GM21526 (cell line): Measurements from ENCODE around the gene MOSPD3.
A peak's percentile ranks its signal among the peaks of the same experiment; 100 is the strongest.

Source experiments
- ATAC-seq: cut with Tn5 transposase; IDR thresholded peaks from one replicate; pipeline ENCODE4 v1.9.1; 2021; ENCODE audit warnings: moderate library complexity; ENCODE audit not compliant: unreplicated experiment, low FRiP score

Gene MOSPD3

DNA sequence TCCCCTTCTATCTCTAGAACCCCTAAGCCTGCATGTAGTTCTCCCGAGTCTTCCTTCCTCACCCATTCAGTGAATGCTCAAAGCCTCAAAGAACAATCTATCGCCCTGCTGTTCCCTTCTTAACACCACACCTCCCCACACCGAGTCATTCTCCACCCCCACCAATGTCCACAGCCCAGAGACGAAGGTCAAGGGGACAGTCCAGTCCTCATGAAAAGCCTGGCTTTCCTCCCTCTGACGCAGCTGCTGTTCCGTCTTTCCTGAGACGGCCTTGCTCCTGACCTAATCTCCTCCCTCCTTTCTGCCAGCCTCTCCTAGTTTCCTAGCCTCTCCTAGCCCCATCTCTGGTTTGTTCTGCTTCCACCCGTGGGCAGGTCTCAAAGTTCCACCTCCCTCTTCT is 9.2 kb downstream of the MOSPD3 start:
- no peak for ATAC-seq

- ATAC-seq: no peak
Measured at GRCh38 chr7:100623951-100624824, 11.8 kb downstream of the MOSPD3 start.

DNA sequence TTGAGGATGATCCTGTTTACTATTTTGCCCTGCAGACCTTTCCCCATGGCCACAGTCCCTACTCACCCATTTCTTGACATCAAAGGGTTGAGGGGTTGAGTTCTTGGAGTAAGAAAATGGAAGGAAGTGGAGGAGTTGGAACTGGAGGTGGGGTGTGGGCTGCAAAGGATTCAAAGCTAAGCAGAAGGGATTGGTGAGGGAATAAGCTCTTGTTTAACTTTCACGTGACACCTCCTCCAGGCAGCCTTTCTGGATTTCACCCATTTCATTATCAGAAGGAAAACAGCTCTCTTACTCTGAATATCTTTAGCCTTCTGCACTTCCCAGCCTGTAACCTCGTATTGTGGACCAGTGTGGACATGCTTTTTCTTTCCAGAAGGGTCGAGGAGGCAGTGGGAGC is 13.7 kb downstream of the MOSPD3 start:
- no peak for ATAC-seq

DNA sequence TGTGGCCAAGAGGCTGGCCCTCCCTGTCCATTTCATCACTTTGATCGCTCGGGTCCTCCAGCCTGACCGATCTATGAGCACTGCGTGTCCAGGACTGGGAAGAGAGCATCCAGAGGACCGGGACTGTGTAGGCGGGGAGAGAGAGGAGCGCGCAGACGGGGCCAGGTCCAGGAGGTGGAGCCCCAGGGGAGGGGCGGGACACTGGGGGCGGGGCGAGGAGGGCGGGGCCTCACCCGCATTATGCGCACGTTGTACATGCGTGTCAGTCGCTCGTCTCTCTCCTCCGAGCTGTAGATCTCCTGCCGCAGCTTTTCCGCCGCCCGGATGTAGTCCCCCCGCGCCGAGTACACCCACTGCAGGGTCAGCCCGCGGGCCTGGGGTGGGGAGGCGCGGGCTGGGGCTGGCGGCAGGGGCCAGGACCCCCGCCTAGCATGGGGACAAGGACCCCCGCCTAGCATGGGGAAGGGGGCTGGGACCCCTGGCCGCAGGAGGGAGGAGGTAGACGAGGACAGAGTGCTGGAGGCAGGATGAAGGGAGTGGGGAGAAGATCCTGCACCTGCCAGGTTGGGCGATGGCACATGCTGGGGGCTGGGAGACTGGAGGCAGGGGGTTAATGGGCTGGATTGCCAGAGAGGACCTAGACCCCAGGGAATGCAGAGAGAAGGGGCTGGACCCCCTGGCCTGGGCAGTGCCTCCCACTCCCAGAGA is 14.3 kb downstream of the MOSPD3 start:
- peak; percentile 80 for ATAC-seq

DNA sequence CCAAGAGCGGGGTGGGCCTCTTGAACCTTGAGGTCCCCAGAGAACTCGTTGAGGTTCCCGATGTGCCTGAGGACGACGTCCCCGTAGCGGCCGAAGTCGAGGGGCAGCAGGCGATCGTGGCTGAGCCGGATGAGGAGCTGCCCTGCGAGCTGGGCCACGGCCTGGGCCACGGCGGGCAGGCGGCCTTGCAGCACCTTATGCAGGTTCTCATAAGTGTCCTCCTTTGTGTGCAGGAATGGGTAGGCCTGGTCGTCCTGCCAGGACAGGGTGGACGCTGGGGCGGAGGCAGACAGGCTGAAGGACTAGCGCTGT is 14.9 kb downstream of the MOSPD3 start:
- no peak for ATAC-seq

- ATAC-seq: no peak
Measured at GRCh38 chr7:100629117-100629716, 16.9 kb downstream of the MOSPD3 start.

GRCh38 chr7:100630066-100630465 is 17.7 kb downstream of the MOSPD3 start:
- ATAC-seq: no peak

DNA sequence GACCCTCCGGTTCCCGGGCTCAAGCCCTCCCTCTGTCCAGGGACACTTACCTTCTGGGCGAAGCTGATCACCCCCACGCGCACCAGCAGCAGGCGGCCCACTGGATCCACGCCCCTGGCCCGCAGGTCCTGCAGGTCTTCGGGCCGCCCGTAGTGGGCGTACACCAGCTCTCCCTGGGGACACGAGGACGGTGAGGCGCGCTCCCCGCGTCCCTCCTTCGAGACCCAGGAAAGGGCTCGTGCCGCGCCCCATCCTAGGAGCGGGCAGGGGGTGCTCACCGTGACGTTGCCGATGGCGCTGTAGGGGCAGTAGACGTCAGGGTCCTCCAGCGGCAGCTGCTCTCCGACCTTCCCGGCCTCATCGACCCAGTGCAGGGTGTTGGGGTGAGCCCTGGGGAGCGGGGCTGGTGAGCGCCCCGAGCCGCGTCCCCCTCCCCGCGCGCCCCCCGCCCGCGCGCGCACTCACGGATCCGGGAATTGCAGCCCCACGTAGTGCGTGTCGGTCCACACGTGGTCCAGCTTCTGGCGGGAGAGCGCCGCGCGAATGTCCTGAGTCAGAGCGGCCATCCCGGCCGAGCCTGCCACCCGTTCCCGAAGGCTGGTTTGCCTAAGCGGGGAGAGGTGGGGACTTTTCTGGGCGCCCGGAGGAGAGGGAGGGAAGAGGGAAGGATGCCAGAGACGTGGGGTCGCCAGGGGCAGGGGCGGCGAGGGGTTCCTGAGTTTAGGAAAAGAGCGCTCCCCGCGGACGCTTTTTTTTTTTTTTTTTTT is 20.8 kb downstream of the MOSPD3 start:
- ATAC-seq: no peak

DNA sequence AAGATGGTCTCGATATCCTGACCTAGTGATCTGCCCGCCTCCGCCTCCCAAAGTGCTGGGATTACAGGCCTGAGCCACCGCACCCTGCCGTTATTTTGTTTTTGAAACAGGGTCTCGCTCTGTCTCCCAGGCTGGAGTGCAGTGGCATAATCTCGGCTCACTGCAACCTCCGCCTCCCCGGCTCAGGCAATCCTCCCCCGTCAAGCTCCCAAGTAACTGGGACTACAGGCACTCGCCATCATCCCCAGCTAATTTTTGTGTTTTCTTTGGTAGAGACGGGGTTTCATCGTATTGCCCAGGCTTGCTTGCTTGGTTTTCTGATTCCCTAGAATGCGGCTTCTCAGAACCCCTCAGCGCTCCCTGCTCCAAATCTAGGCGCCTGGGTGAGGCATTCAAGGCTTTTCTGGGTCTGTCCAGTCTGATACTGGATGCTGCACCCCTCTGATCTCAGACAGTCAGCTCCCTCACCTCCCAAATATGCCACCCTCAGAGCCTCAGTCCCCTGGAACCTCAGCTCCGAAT is 27.7 kb downstream of the MOSPD3 start:
- no peak for ATAC-seq

DNA sequence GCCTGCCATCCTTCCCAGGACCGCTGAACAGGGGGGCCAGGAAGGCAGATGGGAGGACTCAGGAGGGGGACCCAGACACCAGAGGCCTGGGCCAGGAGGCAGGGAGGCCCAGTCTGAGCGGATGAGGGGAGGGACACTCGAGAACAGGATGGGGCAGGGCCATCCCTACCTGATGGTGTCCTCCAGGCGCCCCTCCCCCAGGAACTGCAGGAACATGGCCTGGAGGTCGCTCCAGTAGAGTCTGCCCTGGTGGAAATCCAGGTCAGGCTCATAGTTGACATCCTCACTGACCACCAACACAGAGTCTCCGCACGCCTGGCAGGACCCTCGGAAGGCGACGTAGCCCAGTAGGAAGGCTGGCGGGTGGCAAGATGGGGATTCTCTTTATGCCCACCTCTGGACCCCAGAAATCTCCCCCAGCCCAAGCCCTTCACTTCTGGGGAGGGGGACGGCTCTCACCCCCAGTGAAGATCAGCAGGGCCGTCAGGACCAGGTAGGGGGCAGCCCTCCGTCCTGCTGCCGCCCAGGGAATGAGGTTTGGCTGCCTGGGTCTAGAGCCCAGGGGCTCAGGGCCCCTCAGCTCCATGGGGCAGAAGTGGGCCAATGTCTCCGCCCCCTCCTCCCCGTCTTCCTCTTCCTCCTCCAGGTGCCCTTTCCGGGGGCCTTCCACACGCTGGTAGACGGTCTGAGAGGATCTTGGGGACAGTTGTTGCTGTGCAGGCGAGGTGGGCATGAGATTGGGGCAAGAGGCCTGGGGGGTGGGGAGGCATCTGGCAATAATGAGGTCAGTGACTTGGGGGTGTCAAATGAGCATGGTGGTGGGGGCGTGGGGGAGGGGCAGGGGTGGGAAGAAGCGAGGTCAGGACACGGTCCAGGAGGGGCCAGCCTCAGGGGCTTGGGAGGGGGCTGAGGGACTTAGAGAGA is 28.4 kb downstream of the MOSPD3 start:
- no peak for ATAC-seq

- no peak for ATAC-seq
Measured at GRCh38 chr7:100641463-100641859, 29.1 kb downstream of the MOSPD3 start, which contains the start of gene TFR2. TSS of gene TFR2 (minus strand) at chr7:100641552. CDS start at chr7:100641509, 43 bp downstream.

GRCh38 chr7:100641860-100642533 is 29.7 kb downstream of the MOSPD3 start:
- no peak for ATAC-seq

GRCh38 chr7:100642534-100642907 is 30.2 kb downstream of the MOSPD3 start:
- ATAC-seq: no peak

DNA sequence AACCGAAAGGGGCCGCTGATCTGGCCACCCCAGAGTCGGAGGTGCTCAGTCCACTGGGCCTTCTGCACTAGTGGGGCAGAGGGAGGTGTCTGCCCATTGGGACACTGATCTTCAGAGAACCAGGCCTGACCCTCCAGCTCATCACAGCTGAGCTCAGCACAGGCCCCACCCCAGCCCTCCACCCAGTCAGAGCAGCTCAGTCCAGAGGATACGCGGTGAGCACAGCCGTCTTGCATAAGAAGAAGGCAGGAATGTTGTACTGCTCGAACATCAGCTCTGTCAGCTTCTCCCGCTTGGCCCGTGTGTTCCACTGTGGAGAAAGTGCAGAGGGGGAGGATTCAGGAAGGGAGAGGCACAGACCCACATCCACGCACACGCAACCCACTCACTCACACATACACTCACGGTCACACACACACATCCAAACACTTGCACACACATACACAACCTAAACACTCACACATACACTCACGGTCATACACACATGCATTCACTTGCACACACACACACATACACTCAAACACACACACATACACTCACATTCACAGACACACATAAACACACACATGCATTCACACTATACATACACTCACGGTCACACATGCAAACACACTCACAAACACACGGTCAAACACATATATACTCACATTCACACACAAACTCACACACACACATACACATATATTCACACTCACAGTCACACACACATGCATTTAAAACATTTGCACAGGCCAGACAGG is 37.7 kb downstream of the MOSPD3 start:
- no peak for ATAC-seq

DNA sequence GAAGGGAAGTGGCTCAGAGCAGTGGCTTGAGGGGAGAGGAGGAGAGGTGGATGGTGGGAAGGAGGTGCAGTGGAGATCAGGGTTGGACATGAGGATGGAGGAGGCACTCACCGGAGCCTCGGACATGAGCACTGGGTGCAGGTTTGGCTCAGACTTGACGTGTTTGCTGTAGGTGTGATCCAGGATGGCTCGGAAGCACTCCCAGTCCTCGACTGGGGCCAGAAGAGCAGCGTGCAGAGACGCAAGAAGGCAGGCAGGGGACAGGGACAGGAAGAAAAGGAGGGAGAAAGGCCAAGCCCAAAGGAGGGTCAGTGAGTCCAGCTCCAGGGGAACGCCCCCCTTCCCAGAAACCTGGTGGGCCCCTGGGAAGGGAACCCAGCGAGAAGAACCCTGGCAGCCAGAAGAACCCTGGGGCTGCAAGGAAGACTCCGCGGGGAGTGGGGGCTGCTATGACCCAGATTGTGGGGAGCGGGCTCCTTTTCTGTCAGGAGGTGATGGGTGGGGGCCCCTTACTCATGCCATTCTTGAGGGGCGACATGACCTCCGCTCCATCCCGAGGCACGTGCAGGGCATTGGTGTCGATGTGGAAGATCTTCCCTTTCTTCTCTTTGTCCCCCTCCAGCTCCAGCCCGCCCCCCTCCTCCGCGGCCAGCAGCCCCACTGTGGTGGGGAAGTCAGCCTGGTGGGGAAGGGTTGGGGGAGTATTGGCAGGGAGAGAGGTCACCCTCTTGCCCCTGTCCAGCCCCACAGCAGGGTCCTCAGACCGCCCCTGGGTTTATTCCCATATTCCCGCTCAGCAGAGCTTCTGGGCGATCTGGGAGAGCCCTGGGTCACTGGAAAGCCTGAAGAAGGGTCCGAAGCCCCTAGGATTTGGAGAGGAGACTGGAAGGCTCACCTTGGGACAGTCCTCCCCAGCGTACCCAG is 42.8 kb downstream of the MOSPD3 start:
- ATAC-seq: no peak

- no peak for ATAC-seq
Measured at GRCh38 chr7:100655908-100656674, 43.8 kb downstream of the MOSPD3 start, which contains the start of gene ACTL6B. TSS of gene ACTL6B (minus strand) at chr7:100656448. CDS start at chr7:100656354, 94 bp downstream.
